ENCODE data around the gene TAF11L14. TPM values are rescaled to one million over a fixed set of nuclear protein-coding genes. Genes with fewer than 3 reads are reported as not detected.
"Not testable (repeated sequence)": the region's sequence is repeated elsewhere in the genome, so short reads cannot be mapped to it uniquely, and the experiment has no call there.

TAF11L14 gene
- not detected for total RNA-seq

GRCh38 chr5:17634160-17634559, at the start of gene TAF11L14:
Gene TAF11L14 (plus strand): TSS chr5:17634460.
- no peak for DNase-seq
- TF ChIP-seq CTCF (IDR thresholded peaks at IDR 0.05): no peak
- no peak for TF ChIP-seq POLR2A (IDR thresholded peaks at IDR 0.05)
- intact Hi-C loops (cut with DNase I; ENCODE audit: low total_unique reads): no loop called here
- Histone ChIP-seq H3K27ac (no peak within 1 kb of the TSS), H3K27me3 (no peaks in the 10 kb centered on the region), H3K9me3 (no peaks in the 10 kb centered on the region), H3K4me1 (no peaks in the 10 kb centered on the region), H3K4me3 (no peak within 1 kb of the TSS), H3K36me3 (no peaks in the 10 kb centered on the region)

- DNase-seq; H3K9me3 ChIP-seq; H3K27me3 ChIP-seq; intact Hi-C loops (cut with DNase I; ENCODE audit: low total_unique reads); H3K27ac ChIP-seq; H3K4me3 ChIP-seq; H3K4me1 ChIP-seq; H3K36me3 ChIP-seq: not testable (repeated sequence)
Observed at GRCh38 chr5:17585658-17586057, 48.6 kb upstream of the TAF11L14 start, which contains the start of gene TAF11L7. Gene TAF11L7 (minus strand): TSS chr5:17585758.

GRCh38 chr5:17590860-17591259, 43.4 kb upstream of the TAF11L14 start, which contains the start of gene TAF11L8:
Gene TAF11L8 (minus strand): TSS chr5:17590960.
- H3K4me3 ChIP-seq; H3K4me1 ChIP-seq; intact Hi-C loops (cut with DNase I; ENCODE audit: low total_unique reads); H3K36me3 ChIP-seq; DNase-seq; H3K9me3 ChIP-seq; H3K27me3 ChIP-seq; H3K27ac ChIP-seq: not testable (repeated sequence)

GRCh38 chr5:17594255-17594654, 40.0 kb upstream of the TAF11L14 start, which contains the start of gene TAF11L9:
Gene TAF11L9 (minus strand): TSS chr5:17594394.
- intact Hi-C loops (cut with DNase I; ENCODE audit: low total_unique reads); H3K27ac ChIP-seq; DNase-seq; H3K9me3 ChIP-seq; H3K36me3 ChIP-seq; H3K4me1 ChIP-seq; H3K27me3 ChIP-seq; H3K4me3 ChIP-seq: not testable (repeated sequence)

GRCh38 chr5:17597728-17598127, 36.5 kb upstream of the TAF11L14 start, which contains the start of gene TAF11L10:
Gene TAF11L10 (minus strand): TSS chr5:17597828.
- H3K27ac ChIP-seq; H3K4me1 ChIP-seq; H3K9me3 ChIP-seq; H3K27me3 ChIP-seq; DNase-seq; H3K36me3 ChIP-seq; intact Hi-C loops (cut with DNase I; ENCODE audit: low total_unique reads); H3K4me3 ChIP-seq: not testable (repeated sequence)

GRCh38 chr5:17603880-17604279, 30.4 kb upstream of the TAF11L14 start, which contains the start of gene TAF11L11:
Gene TAF11L11 (plus strand): TSS chr5:17604183.
- not testable (repeated sequence) for DNase-seq, H3K4me1 ChIP-seq, H3K27ac ChIP-seq

GRCh38 chr5:17604951-17605350, 29.3 kb upstream of the TAF11L14 start:
- DNase-seq: no peak
- Histone ChIP-seq H3K9me3 (no peaks in the 10 kb centered on the region), H3K27me3 (no peaks in the 10 kb centered on the region), H3K36me3 (no peaks in the 10 kb centered on the region), H3K4me3 (no peak overlapping the region), H3K4me1 (no peaks in the 10 kb centered on the region), H3K27ac (no peak overlapping the region)
- no peak for TF ChIP-seq POLR2A (IDR thresholded peaks at IDR 0.05)
- TF ChIP-seq CTCF (IDR thresholded peaks at IDR 0.05): no peak
- intact Hi-C loops (cut with DNase I; ENCODE audit: low total_unique reads): no loop called here

More at GRCh38 chr5:17603880-17604279, 30.4 kb upstream of the TAF11L14 start, which contains the start of gene TAF11L11:
- H3K9me3 ChIP-seq; H3K36me3 ChIP-seq; intact Hi-C loops (cut with DNase I; ENCODE audit: low total_unique reads); H3K4me3 ChIP-seq; H3K27me3 ChIP-seq: not testable (repeated sequence)

- H3K9me3 ChIP-seq; DNase-seq; H3K27ac ChIP-seq; intact Hi-C loops (cut with DNase I; ENCODE audit: low total_unique reads); H3K4me3 ChIP-seq; H3K27me3 ChIP-seq; H3K4me1 ChIP-seq; H3K36me3 ChIP-seq: not testable (repeated sequence)
Observed at GRCh38 chr5:17607461-17607860, 26.8 kb upstream of the TAF11L14 start.

- intact Hi-C loops (cut with DNase I; ENCODE audit: low total_unique reads); H3K4me1 ChIP-seq; H3K4me3 ChIP-seq; H3K27ac ChIP-seq; H3K36me3 ChIP-seq; H3K27me3 ChIP-seq; DNase-seq; H3K9me3 ChIP-seq: not testable (repeated sequence)
Observed at GRCh38 chr5:17610092-17610491, 24.2 kb upstream of the TAF11L14 start, which contains the start of gene TAF11L12. Gene TAF11L12 (plus strand): TSS chr5:17610392.

Data from uterus (tissue), 4 donors.